ENCODE results near the gene ACTC1.

The ACTC1 gene

GRCh38 chr15:34755419-34755773 lies 40.0 kb downstream of the ACTC1 start:
- no peak for DNase-seq

- no peak for DNase-seq
These were observed 40.5 kb downstream of the ACTC1 start, which contains the start of gene GJD2 for GRCh38 chr15:34754674-34755418. Gene GJD2, minus strand, starts transcription at chr15:34754998. Its CDS starts 510 bp downstream, at chr15:34754488.

GRCh38 chr15:34754171-34754601 lies 41.2 kb downstream of the ACTC1 start:
- DNase-seq: no peak

GRCh38 chr15:34753236-34753894 lies 42.0 kb downstream of the ACTC1 start:
- no peak for DNase-seq

GRCh38 chr15:34749691-34750090 lies 45.7 kb downstream of the ACTC1 start:
- no peak for DNase-seq
